22Rv1 (cell line): Measurements from ENCODE around the gene ARPC1A.
"Not testable (repeated sequence)": the region's sequence is repeated elsewhere in the genome, so short reads cannot be mapped to it uniquely, and the experiment has no call there.

Experiments used
- H3K27ac ChIP-seq: fragments of 450-650 bp; 2 replicates; pipeline ENCODE4 v1.5.1; 2017
- ZFX ChIP-seq: fragments of 450-650 bp; IDR thresholded peaks from 2 replicates; pipeline ENCODE4 v1.6.1; 2017; ENCODE audit warnings: antibody characterized with exemption, borderline replicate concordance
- TF ChIP-seq, protein P1 (sequence below): fragments of 450-650 bp; IDR thresholded peaks from 2 replicates; pipeline ENCODE4 v1.5.1; 2017; ENCODE audit warnings: mild to moderate bottlenecking

ARPC1A gene

DNA sequence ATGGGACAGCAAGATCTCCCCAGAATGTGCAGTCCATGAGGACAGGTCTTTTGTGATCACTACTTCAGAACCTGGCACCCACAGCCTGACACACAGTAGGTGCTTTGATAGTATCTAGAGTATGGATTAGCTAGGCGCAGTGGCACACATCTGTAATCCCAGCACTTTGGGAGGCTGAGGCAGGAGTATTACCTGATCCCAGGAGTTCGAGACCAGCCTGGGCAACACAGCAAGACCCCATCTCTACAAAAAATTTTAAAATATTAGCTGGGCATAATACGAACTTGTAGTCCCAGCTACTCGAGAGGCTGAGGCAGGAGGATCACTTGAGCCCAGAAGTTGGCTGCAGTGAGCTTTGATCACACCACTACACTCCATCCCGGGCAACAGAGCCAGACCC lies 26.5 kb downstream of the ARPC1A start:
- TF ChIP-seq ZFX: no peak
- TF ChIP-seq, protein P1, sequence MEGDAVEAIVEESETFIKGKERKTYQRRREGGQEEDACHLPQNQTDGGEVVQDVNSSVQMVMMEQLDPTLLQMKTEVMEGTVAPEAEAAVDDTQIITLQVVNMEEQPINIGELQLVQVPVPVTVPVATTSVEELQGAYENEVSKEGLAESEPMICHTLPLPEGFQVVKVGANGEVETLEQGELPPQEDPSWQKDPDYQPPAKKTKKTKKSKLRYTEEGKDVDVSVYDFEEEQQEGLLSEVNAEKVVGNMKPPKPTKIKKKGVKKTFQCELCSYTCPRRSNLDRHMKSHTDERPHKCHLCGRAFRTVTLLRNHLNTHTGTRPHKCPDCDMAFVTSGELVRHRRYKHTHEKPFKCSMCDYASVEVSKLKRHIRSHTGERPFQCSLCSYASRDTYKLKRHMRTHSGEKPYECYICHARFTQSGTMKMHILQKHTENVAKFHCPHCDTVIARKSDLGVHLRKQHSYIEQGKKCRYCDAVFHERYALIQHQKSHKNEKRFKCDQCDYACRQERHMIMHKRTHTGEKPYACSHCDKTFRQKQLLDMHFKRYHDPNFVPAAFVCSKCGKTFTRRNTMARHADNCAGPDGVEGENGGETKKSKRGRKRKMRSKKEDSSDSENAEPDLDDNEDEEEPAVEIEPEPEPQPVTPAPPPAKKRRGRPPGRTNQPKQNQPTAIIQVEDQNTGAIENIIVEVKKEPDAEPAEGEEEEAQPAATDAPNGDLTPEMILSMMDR: no peak
- no peak overlapping the region for H3K27ac ChIP-seq

DNA sequence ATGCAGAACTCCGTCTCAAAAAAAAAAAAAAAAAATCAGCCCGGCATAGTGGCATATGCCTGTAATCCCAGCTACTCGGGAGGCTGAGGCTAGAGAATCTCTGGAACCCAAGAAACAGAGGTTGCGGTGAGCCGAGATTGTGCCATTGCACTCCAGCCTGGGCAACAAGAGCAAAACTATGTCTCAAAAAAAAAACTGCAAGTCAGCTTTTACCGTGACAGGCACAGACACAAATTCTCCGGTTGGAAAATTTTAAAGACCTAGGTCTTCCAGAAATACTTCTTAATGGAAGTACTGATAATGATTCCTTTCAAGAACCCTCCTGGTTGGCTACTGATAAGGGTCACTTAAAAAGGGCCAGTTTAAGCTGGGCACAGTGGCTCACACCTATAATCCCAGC lies 29.4 kb downstream of the ARPC1A start:
- TF ChIP-seq, protein P1: no peak
- TF ChIP-seq ZFX: no peak

DNA sequence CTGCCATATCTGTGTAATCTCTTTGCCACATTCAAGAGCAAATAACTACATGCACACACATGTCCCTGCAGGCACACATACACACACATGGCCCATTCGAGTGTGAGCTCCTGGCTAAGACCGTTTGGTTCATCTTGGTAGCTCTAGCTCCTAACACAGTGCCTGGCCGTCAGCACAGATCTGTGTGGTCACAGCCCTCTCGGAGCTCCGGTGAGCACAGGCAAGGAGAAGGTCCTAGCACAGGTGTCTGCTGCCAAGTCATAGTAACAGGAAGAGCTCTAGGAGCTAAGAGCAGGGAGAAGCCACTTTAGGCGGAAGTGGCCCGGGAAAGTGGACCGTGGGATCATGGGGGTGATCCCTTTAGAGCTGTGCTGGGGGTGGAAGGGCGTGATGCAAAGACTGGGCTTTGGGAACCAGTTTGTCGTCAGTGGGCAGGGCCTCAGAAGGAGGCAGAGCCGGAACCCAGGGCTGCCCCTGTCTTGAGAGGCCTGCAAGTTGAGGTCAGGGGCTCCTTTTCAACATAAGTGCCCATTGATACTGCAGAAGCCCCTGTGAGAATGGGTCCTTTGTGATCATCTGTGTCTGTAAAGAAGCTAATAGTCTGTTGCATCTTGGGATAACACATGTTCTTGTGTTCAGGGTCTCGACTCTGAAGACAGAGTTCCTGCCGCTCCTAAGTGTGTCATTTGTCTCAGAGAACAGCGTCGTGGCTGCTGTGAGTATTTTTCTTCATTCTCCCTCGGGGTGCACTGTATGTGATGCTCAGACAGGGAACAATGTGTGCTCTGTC lies 32.2 kb downstream of the ARPC1A start:
- H3K27ac ChIP-seq: no peak overlapping the region
- TF ChIP-seq, protein P1: no peak
- no peak for TF ChIP-seq ZFX

More for the DNA sequence above, 29.4 kb downstream of the ARPC1A start:
- H3K27ac ChIP-seq: no peak overlapping the region

DNA sequence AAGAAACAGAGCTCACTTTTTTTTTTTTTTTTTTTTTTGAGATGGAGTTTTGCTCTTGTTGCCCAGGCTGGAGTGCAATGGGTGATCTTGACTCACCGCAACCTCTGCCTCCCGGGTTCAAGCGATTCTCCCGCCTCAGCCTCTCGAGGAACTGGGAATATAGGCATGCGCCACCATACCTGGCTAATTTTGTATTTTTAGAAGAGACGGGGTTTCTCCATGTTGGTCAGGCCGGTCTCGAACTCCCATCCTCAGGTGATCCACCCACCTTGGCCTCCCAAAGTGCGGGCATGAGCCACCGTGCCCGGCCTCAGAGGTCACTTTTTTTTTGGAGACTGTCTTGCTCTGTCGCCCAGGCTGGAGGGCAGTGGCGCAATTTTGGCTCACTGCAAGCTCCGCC lies 32.8 kb downstream of the ARPC1A start:
- H3K27ac ChIP-seq: not testable (repeated sequence)

DNA sequence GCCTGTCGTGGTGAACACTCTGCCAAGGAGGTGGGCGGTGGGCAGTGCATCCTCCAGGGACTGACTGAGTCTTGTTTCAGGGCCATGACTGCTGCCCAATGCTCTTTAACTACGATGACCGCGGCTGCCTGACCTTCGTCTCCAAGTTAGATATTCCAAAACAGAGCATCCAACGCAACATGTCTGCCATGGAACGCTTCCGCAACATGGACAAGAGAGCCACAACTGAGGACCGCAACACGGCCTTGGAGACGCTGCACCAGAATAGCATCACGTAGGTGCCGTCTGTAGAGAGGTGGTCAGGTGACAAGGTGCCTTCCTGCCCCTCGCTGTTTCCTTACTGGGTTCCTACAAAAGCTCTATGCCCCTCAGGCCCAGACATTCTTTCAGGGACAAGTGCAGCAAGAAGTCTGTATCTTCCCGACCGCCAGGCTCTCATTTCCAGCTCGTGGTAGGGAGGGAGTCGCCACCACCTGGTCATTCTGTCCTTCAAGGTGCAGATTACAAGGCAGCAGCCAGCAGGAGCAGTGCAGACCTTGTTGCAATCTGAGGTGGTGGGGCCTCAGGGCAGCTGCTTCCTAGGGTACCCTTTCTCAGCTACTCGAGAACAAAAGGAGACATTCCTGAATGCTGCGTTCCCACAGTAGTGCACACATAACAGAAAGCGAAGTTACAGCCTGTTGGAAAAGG lies 33.9 kb downstream of the ARPC1A start:
- H3K27ac ChIP-seq: no peak overlapping the region; the same call in 1 of the 2 replicates
- TF ChIP-seq ZFX: no peak
- TF ChIP-seq, protein P1: no peak

DNA sequence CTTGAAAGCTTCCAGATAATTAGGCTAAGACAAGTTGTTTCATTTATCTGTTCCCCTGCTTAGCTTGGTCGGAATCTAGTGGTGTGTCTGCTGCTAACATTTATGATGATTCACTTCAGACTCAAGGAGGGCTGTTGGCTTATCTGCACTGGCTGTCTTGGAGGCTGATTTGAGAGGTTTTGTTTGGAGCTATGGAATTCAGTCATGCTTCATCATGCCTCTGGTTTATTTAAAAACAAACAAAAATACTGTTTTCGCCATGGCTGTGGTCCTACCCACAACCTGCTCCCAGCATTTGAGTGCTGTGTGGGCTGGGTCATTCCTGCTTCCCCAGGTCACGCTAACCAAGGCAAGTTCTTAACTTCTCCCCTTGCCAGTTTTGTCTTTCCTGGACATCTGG lies 37.1 kb downstream of the ARPC1A start:
- H3K27ac ChIP-seq: no peak overlapping the region
- TF ChIP-seq, protein P1: no peak
- TF ChIP-seq ZFX: no peak

DNA sequence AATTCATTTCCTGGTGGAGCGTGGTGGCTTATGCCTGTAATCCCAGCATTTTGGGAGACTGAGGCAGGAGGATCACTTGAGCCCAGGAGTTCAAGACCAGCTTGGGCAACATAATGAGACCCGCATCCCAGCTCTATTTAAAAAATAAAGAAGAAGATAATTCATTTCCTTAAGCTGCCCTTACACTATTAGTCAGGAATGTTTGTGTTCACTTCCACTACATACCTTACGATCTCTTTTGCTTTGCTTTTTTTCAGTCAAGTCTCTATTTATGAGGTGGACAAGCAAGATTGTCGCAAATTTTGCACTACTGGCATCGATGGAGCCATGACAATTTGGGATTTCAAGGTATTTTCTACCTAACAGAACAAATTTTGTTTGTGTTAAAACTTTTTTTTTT lies 37.6 kb downstream of the ARPC1A start:
- no peak overlapping the region for H3K27ac ChIP-seq

More for the DNA sequence above, 37.6 kb downstream of the ARPC1A start:
- TF ChIP-seq ZFX: no peak
- TF ChIP-seq, protein P1: no peak
